WTC11 (cell line): ENCODE results near the gene CATSPERE. TPM values are rescaled to one million over a fixed set of nuclear protein-coding genes. Genes with fewer than 3 reads are reported as not detected.

Experiments
- ATAC-seq: fragments of 200-7000 bp; cut with Tn5 transposase; 2 replicates; pipeline ENCODE4 v1.10.0; 2021; ENCODE audit warnings: mild to moderate bottlenecking, moderate library complexity
- CTCF ChIA-PET: fragments of 300-600 bp; sonication (Branson Sonifier 250); formaldehyde crosslinking; loops from one replicate; lab custom pipeline; 2021; ENCODE audit warnings: antibody characterized with exemption; lab: Charles Lee
- POLR2A ChIA-PET: fragments of 350-600 bp; sonication (Branson Sonifier 250); formaldehyde crosslinking; loops from one replicate; lab custom pipeline; 2021; ENCODE audit warnings: antibody characterized with exemption; lab: Charles Lee
- DNase-seq: peaks from one replicate; pipeline ENCODE4 v3.0.0; 2021; ENCODE audit warnings: low spot score
- H3K27ac Mint-ChIP-seq: 2 replicates; pipeline ENCODE4 v1.8.0; 2021; ENCODE audit warnings: mixed read lengths
- H3K27me3 Mint-ChIP-seq: 2 replicates; pipeline ENCODE4 v1.8.0; 2021; ENCODE audit warnings: low read depth, mild to moderate bottlenecking, moderate library complexity, mixed read lengths
- H3K36me3 Mint-ChIP-seq: 2 replicates; pipeline ENCODE4 v1.8.0; 2021; ENCODE audit warnings: mixed read lengths
- H3K4me1 Mint-ChIP-seq: 2 replicates; pipeline ENCODE4 v1.8.0; 2022; ENCODE audit warnings: mixed read lengths
- H3K4me3 Mint-ChIP-seq: 2 replicates; pipeline ENCODE4 v1.8.0; 2021; ENCODE audit warnings: mild to moderate bottlenecking, moderate library complexity, mixed read lengths
- H3K9me3 Mint-ChIP-seq: 2 replicates; pipeline ENCODE4 v1.8.0; 2021; ENCODE audit warnings: mixed read lengths
- ATF6 ChIP-seq: sonication (generic); formaldehyde crosslinking; IDR thresholded peaks from 2 replicates; pipeline ENCODE4 v1.8.1; 2023; ENCODE audit warnings: mild to moderate bottlenecking, missing genetic modification reagents
- ELF4 ChIP-seq: sonication (generic); formaldehyde crosslinking; IDR thresholded peaks from 2 replicates; pipeline ENCODE4 v1.8.1; 2022; ENCODE audit warnings: low read depth, mild to moderate bottlenecking, moderate library complexity, missing genetic modification reagents
- FOXP4 ChIP-seq: sonication (generic); formaldehyde crosslinking; IDR thresholded peaks from 2 replicates; pipeline ENCODE4 v1.8.0; 2022; ENCODE audit warnings: mild to moderate bottlenecking, missing genetic modification reagents
- MAX ChIP-seq: sonication (generic); formaldehyde crosslinking; IDR thresholded peaks from 2 replicates; pipeline ENCODE4 v1.8.0; 2022; ENCODE audit warnings: mild to moderate bottlenecking, missing genetic modification reagents
- USF1 ChIP-seq: sonication (generic); formaldehyde crosslinking; IDR thresholded peaks from 2 replicates; pipeline ENCODE4 v1.8.0; 2022; ENCODE audit warnings: mild to moderate bottlenecking, missing genetic modification reagents
- USF2 ChIP-seq: sonication (generic); formaldehyde crosslinking; IDR thresholded peaks from 2 replicates; pipeline ENCODE4 v1.8.1; 2023; ENCODE audit warnings: mild to moderate bottlenecking, missing genetic modification reagents, moderate library complexity
- ZNF121 ChIP-seq: sonication (generic); formaldehyde crosslinking; IDR thresholded peaks from 2 replicates; pipeline ENCODE4 v1.8.0; 2023; ENCODE audit warnings: missing genetic modification reagents
- ZNF396 ChIP-seq: fragments of 250-450 bp; sonication (Bioruptor Pico); IDR thresholded peaks from 2 replicates; pipeline ENCODE4 v1.8.0; 2021; ENCODE audit warnings: mild to moderate bottlenecking, moderate library complexity, borderline replicate concordance
- ZNF425 ChIP-seq: fragments of 250-450 bp; sonication (Bioruptor Pico); conservative IDR thresholded peaks from 2 replicates; pipeline ENCODE4 v1.9.0; 2021; ENCODE audit warnings: mild to moderate bottlenecking
- ZSCAN18 ChIP-seq: fragments of 250-450 bp; sonication (Bioruptor Pico); IDR thresholded peaks from 2 replicates; pipeline ENCODE4 v2.1.2; 2022; ENCODE audit warnings: mild to moderate bottlenecking, moderate library complexity
- total RNA-seq: library from RNA; stranded (reverse); gene quantifications from 3 replicates; pipeline ENCODE4 v1.2.3, GENCODE V29; 2021
- TF ChIP-seq, protein P1 (sequence below): fragments of 250-450 bp; sonication (Bioruptor Pico); IDR thresholded peaks from 2 replicates; pipeline ENCODE4 v1.8.0; 2021; ENCODE audit warnings: mild to moderate bottlenecking
- TF ChIP-seq, protein P2 (sequence below): fragments of 200-600 bp; IDR thresholded peaks from 2 replicates; pipeline ENCODE4 v1.8.0; 2022; ENCODE audit warnings: antibody characterized with exemption

CATSPERE gene
- total RNA-seq, 1 experiment from 2014 or later: 0.66 TPM

GRCh38 chr1:244437086-244437468 lies 24.0 kb upstream of the CATSPERE start (continued):
- TF ChIP-seq USF1 (CRISPR knock-in tag): no peak

DNA sequence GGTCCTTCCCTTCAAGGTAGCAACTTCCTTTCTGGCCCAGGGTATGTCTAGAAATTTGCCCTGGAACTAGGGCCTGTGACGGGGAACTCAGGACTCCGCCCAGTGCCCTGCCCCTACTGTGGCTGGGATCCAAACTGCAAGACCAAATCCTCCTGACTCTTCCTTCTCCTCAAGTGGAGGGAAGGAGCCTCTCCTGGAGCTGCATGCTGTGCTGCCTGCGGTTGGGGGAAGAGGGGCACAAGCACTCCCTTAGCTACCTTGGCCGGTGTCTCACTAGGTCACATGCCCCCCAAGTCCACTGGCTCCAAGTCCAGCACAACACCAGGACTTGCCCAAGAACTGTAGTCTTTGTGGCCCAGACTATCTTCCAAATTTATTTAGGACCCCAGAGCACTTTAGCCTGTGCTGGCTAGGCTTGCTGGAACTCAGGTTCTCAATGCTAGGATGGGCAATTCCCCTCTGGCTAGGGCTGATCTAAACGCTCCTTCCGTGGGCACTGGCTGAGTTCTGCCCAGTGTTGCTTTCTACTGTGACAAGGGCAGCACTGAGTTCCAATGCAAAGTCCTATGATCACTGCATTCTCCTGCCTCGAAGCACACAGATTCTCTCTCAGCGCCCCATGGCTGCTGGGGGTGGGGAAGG lies 21.6 kb upstream of the CATSPERE start:
- no peaks in the 10 kb centered on the region for H3K9me3 Mint-ChIP-seq
- H3K36me3 Mint-ChIP-seq: peaks cover 25% of the 10 kb centered on the region
- CTCF ChIA-PET: no interaction called here
- no peaks in the 10 kb centered on the region for H3K27me3 Mint-ChIP-seq
- peak; percentile 37 for DNase-seq
- peak overlapping the region; percentile 73 for H3K27ac Mint-ChIP-seq
- peaks cover 24% of the 10 kb centered on the region for H3K4me1 Mint-ChIP-seq
- TF ChIP-seq ELF4 (CRISPR knock-in tag): no peak
- 0 out of 2 replicates have a peak, but pooled peaks have one; percentile 48 for TF ChIP-seq ZNF121
- TF ChIP-seq, all 79 proteins: peak for 1
- no peak overlapping the region for H3K4me3 Mint-ChIP-seq
- POLR2A ChIA-PET: no interaction called here
- peak; percentile 97 for ATAC-seq

- no peaks in the 10 kb centered on the region for H3K9me3 Mint-ChIP-seq
- ATAC-seq (no peak), DNase-seq (no peak)
- no peaks in the 10 kb centered on the region for H3K27me3 Mint-ChIP-seq
- H3K36me3 Mint-ChIP-seq: peaks cover 2% of the 10 kb centered on the region
- POLR2A ChIA-PET: no interaction called here
- CTCF ChIA-PET: no interaction called here
- peaks cover 54% of the 10 kb centered on the region for H3K4me1 Mint-ChIP-seq
- no peak for TF ChIP-seq FOXP4 (CRISPR knock-in tag)
- TF ChIP-seq, protein P1, sequence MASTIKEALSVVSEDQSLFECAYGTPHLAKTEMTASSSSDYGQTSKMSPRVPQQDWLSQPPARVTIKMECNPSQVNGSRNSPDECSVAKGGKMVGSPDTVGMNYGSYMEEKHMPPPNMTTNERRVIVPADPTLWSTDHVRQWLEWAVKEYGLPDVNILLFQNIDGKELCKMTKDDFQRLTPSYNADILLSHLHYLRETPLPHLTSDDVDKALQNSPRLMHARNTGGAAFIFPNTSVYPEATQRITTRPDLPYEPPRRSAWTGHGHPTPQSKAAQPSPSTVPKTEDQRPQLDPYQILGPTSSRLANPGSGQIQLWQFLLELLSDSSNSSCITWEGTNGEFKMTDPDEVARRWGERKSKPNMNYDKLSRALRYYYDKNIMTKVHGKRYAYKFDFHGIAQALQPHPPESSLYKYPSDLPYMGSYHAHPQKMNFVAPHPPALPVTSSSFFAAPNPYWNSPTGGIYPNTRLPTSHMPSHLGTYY (CRISPR knock-in tag): no peak
- TF ChIP-seq, protein P2, sequence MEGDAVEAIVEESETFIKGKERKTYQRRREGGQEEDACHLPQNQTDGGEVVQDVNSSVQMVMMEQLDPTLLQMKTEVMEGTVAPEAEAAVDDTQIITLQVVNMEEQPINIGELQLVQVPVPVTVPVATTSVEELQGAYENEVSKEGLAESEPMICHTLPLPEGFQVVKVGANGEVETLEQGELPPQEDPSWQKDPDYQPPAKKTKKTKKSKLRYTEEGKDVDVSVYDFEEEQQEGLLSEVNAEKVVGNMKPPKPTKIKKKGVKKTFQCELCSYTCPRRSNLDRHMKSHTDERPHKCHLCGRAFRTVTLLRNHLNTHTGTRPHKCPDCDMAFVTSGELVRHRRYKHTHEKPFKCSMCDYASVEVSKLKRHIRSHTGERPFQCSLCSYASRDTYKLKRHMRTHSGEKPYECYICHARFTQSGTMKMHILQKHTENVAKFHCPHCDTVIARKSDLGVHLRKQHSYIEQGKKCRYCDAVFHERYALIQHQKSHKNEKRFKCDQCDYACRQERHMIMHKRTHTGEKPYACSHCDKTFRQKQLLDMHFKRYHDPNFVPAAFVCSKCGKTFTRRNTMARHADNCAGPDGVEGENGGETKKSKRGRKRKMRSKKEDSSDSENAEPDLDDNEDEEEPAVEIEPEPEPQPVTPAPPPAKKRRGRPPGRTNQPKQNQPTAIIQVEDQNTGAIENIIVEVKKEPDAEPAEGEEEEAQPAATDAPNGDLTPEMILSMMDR: no peak
- TF ChIP-seq ZSCAN18 (CRISPR knock-in tag): no peak
- H3K27ac Mint-ChIP-seq: no peak overlapping the region; the same call in 1 of the 2 replicates
- H3K4me3 Mint-ChIP-seq: no peak overlapping the region
Measured at GRCh38 chr1:244442850-244443249, 18.2 kb upstream of the CATSPERE start.

DNA sequence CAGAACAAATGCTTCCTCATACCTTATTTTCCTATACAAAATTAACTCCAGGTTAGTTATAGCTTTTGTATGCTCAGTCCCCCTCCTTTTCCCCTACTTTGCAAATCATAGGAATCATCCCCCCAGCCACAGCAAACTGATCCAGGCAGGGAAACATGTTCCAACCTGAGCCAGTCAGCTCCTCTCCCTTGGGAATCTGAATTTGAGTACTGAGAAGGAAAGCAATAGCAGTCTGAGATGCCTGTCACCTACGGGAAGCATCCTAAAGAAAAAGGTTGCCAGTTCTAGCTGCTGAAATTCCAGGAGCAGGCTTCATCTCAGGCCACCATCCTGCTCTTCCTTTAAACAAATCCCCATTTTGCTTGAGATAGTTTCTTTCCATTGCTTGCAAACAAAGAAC lies 16.2 kb upstream of the CATSPERE start:
- DNase-seq: no peak
- Mint-ChIP-seq H3K36me3 (peaks cover 5% of the 10 kb centered on the region), H3K4me1 (peaks cover 61% of the 10 kb centered on the region), H3K27ac (peak overlapping the region; percentile 94), H3K4me3 (no peak overlapping the region; the same call in 1 of the 2 replicates), H3K27me3 (no peaks in the 10 kb centered on the region), H3K9me3 (no peaks in the 10 kb centered on the region)
- CTCF ChIA-PET: no interaction called here
- POLR2A ChIA-PET: interaction anchor here (0.6 to 0.8 kb wide), 3 partner anchors 17 to 1406 kb away, joined by 3 to 4 read pairs (median 3); partner anchors contain the start of gene CATSPERE
- no peak; the same call in 1 of the 2 replicates for ATAC-seq
- no peak for TF ChIP-seq MAX (CRISPR knock-in tag)
- TF ChIP-seq ZNF396 (CRISPR knock-in tag): no peak
- no peak for TF ChIP-seq USF1 (CRISPR knock-in tag)
- TF ChIP-seq USF2: no peak
- no peak for TF ChIP-seq ZNF425 (CRISPR knock-in tag)
- TF ChIP-seq ATF6: no peak
